ENCODE data around the gene FBXO5.

- TF ChIP-seq CTCF (IDR thresholded peaks at IDR 0.05) (no peak), POLR2A (IDR thresholded peaks at IDR 0.05) (no peak)
Measured at GRCh38 chr6:152993431-152993830, 10.6 kb upstream of the FBXO5 start.

Data from body of pancreas (tissue), 4 donors.